ENCODE results near the gene VMAC.
A peak's percentile ranks its signal among the peaks of the same experiment; 100 is the strongest.

VMAC gene

DNA sequence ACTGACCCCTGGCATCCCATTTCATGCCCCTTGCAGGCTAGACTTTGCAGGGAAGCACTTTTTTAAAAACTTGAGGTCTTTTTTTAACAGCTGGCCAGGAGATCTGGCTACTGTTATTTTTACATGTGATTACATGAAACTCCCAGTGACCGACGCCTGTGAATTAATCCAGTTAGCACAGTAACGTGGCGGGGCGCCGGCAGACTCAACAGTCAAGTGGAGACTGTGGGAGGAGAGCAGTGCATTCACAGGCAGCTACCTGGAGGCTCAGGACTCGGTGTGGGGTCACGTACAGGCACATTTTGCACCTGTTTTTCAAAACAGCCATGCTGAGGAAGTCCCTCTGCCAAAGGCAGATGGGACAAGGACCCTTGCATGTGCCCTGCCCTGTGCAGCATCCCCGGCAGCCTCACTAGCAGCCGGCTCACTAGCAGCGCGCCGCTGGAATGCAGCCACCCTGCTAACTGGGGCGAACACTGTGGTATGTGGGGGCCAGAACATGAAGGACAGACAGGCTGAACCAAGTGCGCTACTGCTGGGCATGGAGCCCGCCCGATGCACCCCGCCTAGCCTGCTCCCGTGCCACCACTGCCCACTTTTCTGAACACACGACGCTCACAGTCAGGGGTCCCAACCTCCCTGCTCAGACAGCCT, 28.1 kb downstream of the VMAC start:
- no peak for DNase-seq

DNA sequence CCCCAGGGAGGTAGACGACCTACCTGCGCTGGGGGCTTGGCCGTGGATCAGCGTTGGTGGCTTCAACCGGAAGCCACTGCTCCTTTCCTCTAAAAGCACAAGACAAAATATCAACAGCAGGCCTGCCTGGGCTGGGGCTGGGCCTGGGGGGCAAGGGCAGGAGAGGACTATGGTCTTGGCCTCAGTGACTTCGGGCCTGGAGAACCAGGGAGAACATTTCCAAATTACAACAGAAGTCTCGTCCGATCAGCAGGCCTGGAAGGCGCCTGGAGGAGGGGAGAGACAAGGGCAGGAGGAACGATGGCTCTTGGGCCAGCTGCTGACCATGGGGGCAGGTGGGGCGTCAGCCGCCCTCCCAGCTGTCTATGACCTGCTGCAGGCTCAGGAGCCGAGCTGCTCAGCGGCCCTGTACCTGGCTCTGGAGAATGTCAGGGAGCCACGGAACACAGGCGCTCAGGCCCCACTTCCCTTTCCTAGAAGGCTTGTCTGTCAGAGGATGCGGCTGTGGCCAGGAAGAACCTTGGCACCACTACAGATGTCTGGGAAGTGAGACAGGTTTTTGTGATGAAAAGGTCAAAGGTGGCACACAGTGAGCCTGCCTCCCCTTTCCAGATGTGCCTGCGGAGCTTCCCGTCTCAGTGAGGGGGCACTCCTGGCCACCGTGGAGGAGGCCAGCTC, 28.9 kb downstream of the VMAC start:
- no peak for DNase-seq

DNA sequence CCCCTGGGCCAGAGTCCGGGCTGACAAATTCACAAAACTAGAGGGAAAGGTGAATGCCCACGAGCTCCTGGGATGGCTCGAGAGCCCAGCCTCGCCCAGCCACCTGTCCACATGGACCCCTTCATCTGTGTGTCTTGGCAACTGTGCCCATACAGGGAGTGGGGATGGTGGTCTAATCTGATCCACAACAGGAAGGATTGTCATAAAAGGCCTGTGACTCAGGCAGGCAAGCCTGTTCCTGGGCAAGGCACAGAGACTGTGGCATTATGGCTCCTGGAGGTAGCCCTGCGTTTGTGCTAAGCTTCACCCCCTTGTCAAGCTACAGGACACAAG, 29.4 kb downstream of the VMAC start:
- DNase-seq, result no peak

DNA sequence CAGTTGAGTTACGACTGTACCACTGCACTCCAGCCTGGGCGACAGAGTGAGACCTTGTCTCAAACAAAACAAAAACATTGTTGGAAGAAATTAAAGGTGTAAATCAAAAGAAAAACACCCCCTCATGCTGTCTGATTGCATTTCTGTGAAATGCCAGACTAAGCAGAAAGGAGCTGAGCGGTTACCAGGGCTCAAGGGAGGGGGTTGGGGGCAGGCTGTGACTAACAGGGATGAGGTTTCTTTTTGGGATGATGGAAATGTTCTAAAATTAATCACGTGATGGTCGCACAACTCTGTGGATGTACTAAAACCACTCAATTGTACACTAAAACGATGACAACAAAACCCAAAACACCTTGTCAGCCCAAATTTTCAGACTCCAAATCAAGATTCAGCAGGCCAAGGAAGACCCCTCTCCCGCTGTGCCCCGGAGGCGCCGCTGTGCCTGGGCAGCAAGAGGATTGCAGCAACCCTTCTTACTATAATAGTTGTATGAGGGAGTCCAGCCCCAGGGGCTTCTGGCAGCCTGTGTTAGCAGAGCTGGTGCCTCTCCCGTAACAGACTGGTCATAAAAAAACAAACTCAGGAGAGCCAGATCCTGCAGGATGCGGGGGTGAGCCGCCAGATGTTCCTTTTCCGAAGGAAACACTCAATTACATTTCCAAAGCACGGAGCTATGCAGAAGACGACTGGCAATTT, 30.3 kb downstream of the VMAC start:
- no peak for DNase-seq

DNA sequence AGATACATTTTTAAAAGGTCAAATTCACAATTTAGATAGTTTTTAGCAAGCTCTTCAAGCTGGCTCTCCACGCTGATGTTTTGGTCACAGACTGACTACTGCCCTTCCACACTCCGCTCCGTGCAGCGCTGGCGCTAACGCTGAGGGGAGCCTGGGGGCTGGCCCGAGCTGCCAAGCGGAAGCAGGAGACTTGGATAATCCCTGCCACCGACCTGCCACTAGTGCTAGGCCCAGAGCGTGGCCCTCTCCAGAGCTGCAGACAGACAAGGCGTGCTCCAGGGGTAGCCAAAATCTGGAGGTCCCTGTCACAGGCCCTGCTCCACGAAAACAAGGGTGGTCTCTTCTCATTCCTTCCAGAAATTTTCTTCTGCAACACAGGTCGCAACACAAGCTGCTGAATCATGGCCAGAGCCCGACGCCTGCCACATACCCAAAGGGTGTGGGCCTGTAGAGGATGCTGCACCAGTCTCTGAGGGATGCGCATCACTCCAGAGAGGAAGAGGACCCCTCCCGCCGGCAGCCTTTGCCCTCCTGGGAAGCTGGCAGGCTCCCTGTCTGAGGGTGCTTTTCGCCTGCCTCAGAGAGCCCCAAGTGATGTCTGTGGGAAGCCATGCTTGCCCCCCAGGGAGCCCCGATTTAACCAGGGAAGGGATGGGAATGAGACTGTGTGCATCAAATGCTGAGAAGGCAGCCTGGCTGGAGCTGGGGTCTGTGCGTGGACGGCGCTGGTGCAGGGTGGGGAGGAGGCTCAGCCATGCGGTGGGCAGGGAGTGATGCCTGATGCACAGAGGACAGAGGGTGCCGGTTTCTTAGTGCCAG, 31.0 kb downstream of the VMAC start:
- DNase-seq, result no peak

DNA sequence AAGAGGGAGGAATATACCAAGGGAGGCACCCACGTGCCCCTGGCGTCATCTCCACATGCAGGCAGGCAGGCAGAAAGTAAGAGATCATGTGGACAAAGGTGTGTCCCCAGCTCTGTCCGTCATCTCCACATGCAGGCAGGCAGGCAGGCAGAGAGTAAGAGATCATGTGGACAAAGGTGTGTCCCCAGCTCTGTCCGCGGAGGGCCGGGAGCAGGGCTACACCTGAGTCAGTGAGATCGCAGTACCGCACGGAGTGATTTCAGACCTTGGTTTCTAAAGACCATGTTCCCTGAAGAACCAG, 31.6 kb downstream of the VMAC start:
- no peak for DNase-seq

DNA sequence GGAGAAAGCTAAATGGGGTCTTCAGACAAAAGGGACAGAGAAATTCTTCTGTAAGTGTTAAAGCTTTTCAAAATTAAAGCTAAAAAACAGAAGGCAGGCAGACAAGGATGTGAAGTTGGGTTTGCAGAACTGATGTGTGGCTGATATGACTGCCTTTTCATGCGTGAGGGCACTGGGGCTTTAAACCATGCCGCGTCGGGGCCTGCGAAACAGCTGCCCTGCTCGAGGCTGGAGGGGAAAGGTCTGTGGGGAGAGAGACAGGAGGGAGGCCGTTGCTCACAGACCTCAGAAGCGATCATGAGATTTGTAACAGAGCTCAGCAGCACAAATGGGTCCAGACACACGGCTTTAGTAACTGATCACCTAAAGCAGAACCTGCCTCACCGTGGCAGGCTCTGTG, 32.9 kb downstream of the VMAC start:
- no peak for DNase-seq

DNA sequence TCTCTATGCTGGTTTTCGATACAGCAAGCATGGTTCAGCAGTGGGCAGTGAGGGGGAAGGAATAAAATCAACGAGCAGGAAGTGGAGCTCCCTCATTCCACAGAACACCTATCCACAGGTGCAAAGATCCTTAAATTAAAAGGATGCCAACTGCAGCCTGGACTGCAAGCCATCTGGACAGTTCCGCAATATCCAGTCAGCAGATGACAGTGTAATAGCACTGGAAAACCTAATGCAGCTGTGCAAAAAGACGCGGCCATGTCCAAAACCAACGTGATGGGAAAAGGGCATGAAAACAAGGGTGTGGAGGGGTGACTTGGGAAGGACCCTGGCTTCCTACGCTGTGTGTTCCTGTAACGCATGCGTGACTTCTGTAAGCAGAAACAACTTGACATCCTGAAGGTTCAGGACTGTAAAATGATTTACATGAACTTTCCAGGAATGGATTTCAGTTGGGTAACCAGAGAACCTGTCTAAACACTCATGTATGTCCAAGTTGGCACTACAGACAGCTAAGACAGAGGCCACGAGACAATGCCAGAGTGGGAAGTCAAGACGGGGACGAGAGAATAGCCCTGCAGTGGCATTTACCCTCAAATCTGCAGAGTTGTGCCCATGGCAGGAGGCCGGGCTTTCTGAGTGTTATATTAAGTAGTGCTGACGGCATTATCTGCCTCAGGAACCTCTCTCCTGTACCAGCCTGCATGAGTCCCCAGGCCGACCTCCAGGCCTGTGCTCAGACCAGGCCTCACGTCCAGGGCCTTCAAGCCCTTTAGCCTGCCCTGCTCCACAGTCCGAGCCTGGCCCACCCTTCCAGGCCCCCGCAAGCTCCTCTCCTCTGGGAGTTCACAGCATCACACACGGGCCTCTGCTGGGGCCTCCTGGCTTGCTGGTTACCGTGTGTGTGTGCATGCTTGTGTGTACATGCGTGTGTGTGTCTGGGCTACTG, 35.9 kb downstream of the VMAC start:
- DNase-seq, result no peak

DNA sequence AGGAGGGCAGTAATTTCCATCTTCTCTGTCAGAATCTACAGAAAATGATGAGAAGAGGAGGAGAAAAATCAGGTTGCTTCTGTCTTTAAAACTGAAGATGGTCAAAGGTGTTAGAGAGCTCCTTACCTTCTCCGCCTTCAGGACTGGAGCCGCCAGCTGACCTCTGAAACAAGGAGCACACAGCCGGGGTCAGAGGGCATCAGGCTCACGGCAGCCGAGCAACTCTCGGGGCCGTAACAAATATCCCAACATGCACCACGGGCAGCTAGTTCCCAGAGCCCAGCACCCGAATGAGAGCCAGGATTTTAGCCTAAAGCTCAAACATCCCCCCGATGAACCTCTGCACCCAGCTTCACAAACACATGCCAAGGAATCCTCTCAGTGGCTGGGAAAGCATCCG, 37.0 kb downstream of the VMAC start:
- no peak for DNase-seq

DNA sequence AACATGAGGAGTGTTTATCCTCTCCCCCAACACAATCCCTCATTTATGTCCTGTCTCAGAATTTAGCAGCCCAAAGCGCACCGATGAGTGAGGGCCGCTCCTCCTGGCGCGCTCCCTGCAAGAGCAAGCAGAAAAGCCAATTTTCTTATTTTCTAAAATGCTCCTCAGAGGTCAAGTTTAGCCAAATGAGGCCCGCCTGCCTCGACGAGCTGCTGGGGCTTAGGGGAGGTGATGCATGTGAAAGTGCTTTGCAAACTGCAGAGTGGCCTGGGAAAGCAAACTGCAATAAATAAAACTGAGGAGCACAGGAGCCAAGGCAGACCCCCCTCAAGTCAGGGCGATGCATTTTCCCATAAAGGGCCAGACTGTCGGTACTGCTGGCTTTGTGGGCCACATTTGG, 38.4 kb downstream of the VMAC start:
- no peak for DNase-seq

DNA sequence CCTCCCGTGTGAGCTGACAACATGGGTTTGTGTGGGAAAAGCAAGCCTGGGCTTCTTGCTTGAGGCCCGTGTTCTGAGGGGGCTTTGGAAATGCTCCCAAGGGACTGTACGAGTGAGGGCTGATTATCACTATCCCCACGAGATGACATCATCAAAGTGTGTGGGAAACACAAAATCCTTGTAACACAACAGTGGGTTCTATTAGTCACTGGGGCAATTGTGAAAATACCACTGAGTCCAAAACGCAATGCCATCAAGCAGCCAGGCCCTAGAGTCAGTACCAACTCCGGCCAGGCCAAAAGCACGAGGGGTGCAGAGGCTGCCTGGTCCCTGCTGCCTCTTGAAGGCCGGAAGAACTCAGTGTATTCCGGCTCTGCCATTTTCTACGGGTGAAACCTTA, 39.0 kb downstream of the VMAC start:
- DNase-seq, result no peak

DNA sequence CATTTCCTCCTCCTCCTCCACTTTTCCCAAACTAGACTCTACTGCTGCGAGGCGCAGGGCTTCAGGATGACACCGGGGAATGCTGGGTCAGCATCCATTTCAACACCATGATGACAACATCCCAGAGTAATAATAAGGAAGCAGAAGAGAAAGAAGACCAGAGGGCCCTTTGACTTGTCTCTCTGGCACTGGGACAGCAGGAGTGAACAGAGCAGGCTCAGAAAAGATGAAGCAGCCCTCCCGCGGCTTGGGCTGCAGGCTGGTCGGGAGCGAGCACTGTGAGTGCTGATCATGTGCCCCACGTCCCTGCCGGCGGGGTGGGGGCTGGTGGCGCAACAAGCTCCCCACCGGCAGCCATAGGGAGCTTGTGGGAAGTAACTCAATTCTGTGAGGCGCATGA, 42.8 kb downstream of the VMAC start:
- DNase-seq, result no peak

DNA sequence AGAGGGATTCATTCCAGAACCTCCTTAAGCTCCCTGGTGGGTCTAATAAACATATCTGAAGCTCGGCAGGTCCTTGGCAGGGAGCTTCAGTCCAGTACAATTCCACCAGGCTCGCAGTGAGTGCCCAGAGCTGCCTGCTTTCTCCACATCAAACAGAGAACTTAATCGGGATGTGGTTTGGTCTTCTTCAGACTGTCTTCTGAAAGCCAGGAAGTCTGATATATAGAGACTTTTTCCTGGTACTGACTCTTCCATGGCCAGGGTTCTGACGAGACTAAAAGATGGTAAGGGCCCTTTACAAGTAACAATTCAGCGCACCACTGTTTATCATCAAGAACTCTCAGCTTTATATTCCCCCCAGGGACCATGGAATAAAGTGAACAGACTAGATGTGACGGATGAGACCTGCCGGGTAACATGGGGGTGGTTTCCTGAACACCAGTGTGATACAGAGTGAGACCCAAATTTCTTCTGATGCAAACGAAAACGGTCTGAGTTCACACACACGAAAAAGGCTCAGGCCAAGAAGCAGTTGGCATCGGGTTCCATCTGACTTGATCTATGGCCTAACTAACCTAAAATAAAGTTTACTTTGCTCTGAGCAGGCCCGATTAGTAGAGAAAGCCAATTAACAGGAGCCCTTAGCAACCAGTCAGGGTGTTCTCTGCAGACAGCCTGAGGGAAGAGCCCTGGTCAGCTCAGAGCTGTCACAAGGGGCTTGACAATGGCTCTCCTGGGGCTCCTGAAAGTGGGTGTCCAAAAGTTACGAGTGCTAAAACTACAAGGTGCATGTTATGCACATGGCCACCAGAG, 44.3 kb downstream of the VMAC start:
- DNase-seq, result peak; percentile 31

DNA sequence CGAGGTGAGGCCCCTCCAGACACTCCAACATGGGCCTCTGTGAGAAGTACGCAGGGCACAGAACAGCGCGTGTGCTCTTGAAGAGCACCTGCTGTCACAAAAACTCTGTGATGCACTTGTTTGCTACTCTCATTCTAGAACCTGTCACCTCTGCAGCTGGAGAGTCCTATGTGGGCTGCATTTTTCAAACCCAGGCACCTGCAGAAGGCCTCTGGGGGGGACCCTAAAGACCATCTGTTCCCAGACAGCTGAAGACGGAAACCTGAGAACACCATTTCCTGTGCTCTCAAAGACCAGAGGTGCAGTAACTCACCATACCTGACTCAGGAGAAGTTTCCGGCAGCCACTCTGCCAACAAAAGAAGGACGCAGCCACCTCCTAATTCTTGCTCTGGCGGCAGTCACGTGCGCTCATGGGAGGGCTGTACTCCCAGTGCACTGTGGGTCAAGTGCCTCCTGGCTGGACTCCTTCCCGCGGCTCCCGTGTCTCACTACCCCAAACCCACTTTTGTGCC, 45.2 kb downstream of the VMAC start:
- peak; percentile 62 for DNase-seq

DNA sequence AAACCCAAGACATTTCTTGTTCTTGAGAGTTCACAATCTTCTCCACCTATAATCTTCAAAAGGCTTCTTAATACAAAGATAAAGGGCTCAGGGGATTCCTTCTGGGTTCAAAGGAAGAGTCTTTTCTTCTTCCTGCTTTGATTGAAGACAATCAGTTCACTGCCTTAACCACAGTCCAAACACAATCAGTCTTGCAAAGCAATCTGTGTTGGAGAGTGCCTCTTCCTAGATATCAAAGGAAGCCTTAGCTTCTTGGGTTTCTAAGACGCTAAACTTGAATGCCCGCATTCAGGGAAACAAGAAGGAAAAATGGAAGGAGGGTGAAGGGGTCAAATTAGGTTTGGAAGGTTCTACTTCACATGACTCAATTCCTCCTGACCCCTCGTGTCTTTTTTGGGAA, 46.1 kb downstream of the VMAC start:
- DNase-seq, result no peak

DNA sequence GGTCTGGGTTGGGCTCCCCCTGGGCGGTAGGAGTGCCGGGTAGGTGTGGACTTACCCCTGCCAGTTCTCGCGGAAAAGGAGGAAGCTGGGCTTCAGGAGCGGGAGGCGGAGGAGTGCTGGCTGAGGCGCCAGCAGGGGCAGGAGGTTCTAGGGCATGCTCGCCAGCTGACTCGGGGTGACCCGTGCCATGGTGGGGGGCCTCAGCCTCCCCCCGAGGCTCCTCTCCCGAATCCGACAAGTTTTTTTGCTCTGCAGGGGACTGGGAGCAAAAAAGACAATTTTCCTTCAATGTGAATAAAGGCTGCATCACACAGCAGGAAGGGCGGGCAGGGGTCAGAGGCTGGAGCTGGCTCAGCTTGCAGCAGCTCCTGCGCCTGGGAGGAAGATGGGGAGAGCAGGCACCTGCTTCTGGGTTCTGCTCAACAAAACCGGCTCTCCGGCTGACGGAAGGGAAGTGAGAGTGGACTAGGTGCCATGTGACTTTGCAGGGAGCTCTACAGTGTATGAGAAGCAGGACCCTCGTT, 46.7 kb downstream of the VMAC start:
- no peak for DNase-seq

DNA sequence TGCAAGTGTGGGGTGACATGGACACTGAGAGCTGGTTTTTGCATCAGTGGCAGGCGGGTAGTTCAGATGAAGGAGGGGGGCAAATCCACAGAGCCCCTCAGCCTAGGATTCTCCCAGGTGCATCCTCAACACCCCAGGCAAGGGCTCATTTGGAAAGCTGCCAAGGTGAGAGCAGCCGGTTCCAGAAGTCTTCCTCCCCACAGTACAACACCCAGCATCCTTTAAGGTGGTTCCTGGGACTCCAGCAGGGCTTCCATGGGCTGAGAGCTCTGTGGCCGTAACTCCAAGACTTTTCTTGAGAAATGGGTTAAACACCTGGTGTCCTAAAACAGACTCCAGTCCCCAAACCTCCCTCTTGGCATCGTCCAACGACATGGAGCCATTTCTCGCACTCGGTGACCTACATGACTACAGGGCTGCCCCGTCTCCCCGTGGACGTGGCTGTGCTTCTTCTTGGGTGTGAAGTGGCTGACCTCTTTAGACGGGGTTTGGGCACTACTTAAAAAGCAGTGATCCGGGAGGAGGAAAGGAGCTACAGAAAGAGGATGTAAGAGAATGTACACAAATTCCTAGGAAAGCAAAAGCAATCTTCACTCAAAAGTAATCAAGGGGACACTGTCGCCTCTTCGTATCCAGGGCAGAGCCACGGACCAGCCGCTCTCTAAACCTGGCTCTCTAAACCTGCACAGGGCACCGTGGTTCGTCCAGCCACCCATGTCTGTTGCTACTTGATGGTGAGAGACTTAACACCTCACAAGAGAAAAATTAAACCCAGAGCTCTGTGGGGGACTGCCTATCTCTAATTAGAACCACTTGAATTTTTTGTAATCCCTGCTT, 47.7 kb downstream of the VMAC start:
- no peak for DNase-seq

DNA sequence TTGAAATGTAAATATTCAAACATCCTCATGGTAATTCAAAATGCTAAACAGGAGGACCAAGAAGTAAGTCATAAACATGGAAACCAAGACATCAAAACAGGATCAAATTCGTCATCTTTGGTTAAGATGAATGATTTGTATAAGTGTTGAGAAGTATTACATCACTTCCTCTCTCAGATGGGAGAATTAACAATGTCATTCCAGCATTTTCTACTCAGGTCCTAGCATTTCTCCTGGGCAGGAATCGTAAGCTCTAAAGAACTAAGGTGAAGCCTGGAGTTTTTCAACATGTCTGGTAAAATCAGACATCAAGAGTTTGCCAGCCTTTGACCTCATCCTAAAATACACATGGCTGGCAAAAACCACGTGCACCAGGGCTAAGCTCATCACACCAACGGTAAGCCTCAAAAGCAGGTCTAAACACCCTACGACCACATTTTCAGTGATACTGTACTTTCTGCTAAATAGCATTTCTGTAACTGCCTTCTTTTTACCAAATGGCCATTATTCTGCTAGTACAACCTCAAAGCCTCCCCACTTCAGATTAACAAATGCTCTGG, 48.4 kb downstream of the VMAC start:
- DNase-seq, result peak; percentile 57

DNA sequence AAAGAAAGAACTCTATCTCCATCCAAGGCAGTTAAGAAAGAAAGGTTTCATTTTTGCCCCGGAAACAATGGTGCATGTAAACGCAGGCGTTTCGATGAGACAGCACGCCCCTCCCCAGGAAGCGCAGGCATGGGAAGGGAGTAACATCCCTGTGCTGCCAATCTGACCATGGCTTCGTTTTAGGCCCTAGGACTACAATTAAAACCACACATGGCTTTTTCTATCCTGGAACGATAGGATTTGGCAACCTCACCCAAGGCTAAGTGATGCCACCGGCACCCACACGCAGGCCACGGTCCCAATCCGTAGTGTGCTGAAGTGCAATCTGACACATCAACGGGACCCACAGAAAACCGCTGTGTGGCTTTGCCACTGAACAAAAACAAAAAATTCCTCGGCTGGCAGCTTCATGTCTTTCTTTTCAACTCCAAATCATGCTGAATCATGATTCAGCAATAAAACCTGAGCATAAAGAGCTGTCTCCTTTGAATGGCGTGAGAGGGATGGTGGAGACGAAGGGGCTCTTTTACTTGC, 49.1 kb downstream of the VMAC start:
- DNase-seq, result peak; percentile 62

DNA sequence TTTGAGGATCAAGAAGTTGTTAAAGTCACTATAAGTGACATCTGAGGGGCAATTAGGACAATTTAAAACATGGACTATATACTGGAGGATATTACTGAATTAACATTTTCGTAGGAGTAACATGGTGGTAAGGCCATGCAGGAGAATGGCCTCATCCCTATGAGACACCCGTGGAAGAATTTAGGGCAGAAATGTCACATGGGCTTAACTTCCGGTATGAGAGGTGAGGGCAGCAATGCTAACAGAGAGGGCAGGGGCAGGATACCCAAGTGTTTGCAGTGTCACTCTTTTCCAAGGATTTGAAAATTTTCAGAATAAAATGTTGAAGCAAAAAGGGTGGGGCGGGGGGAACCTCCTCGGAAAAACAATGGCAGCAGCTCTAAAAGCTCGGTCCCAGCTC, 49.6 kb downstream of the VMAC start:
- no peak for DNase-seq

All from activated CD4-positive, alpha-beta T cell treated with anti-CD3 and anti-CD28 coated beads, Interleukin-10, Interleukin-2, amounts not matched to agents 100 ng/mL and 50 ng/mL, durations not matched to agents 16 hours and 8 hours (primary cell).